Neural progenitor cell (in vitro differentiated cells): Measurements from ENCODE around the gene OTX1. TPM values are rescaled to one million over a fixed set of nuclear protein-coding genes. Genes with fewer than 3 reads are reported as not detected.

Experiments
- DNase-seq: peaks from one replicate; pipeline ENCODE4 v3.0.0-alpha.2; 2016; ENCODE audit warnings: low spot score
- H2AFZ ChIP-seq: fragments of 200-600 bp; sonication (generic); replicated peaks from 2 replicates; pipeline ENCODE4 v1.6.1; 2016; ENCODE audit warnings: antibody characterized with exemption
- H3F3A ChIP-seq: fragments of 200-600 bp; sonication (generic); 2 replicates; pipeline ENCODE4 v1.6.1; 2016; ENCODE audit warnings: antibody characterized with exemption, low read depth
- H3K27ac ChIP-seq: fragments of 200-600 bp; sonication (generic); 2 replicates; pipeline ENCODE4 v1.5.1; 2016; ENCODE audit warnings: mild to moderate bottlenecking
- H3K27me3 ChIP-seq: fragments of 200-600 bp; sonication (generic); 2 replicates; pipeline ENCODE4 v1.6.1; 2016; ENCODE audit warnings: mild to moderate bottlenecking, moderate library complexity
- H3K36me3 ChIP-seq: fragments of 200-600 bp; sonication (generic); 2 replicates; pipeline ENCODE4 v1.5.1; 2016
- H3K4me1 ChIP-seq: fragments of 200-600 bp; sonication (generic); 2 replicates; pipeline ENCODE4 v1.6.1; 2016; ENCODE audit warnings: mixed run types
- H3K4me2 ChIP-seq: fragments of 200-600 bp; sonication (generic); 2 replicates; pipeline ENCODE4 v1.6.1; 2016
- H3K4me3 ChIP-seq: fragments of 200-600 bp; sonication (generic); 2 replicates; pipeline ENCODE4 v1.5.1; 2016
- H3K79me2 ChIP-seq: fragments of 200-600 bp; sonication (generic); 2 replicates; pipeline ENCODE4 v1.6.1; 2016; ENCODE audit warnings: low read depth
- H3K9ac ChIP-seq: fragments of 200-600 bp; sonication (generic); 2 replicates; pipeline ENCODE4 v1.6.1; 2016
- H3K9me3 ChIP-seq: fragments of 200-600 bp; sonication (generic); 2 replicates; pipeline ENCODE4 v1.5.1; 2016; ENCODE audit warnings: low read depth
- H4K20me1 ChIP-seq: fragments of 200-600 bp; sonication (generic); 2 replicates; pipeline ENCODE4 v1.6.1; 2016; ENCODE audit warnings: low read depth
- H3K27ac Mint-ChIP-seq: 3 replicates; pipeline ENCODE4 v1.8.0; 2021; ENCODE audit warnings: mixed read lengths
- H3K27me3 Mint-ChIP-seq: 2 replicates; pipeline ENCODE4 v1.8.0; 2022; ENCODE audit warnings: low read depth, mild to moderate bottlenecking, inconsistent platforms, moderate library complexity, mixed read lengths; ENCODE audit not compliant: insufficient read depth
- H3K36me3 Mint-ChIP-seq: 3 replicates; pipeline ENCODE4 v1.8.0; 2021; ENCODE audit warnings: mixed read lengths
- H3K4me1 Mint-ChIP-seq: 3 replicates; pipeline ENCODE4 v1.8.0; 2021; ENCODE audit warnings: mixed read lengths
- H3K4me3 Mint-ChIP-seq: 3 replicates; pipeline ENCODE4 v1.8.0; 2021; ENCODE audit warnings: mild to moderate bottlenecking, moderate library complexity, mixed read lengths
- H3K9me3 Mint-ChIP-seq: 3 replicates; pipeline ENCODE4 v1.8.0; 2020; ENCODE audit warnings: mixed read lengths
- EZH2 ChIP-seq: fragments of 200-600 bp; sonication (generic); IDR thresholded peaks from 2 replicates; pipeline ENCODE4 v1.6.1; 2017; ENCODE audit warnings: antibody characterized with exemption, mild to moderate bottlenecking, moderate library complexity
- EZH2phosphoT487 ChIP-seq: fragments of 200-600 bp; sonication (generic); IDR thresholded peaks from 2 replicates; pipeline ENCODE4 v1.6.1; 2017; ENCODE audit warnings: antibody characterized with exemption
- total RNA-seq: library from RNA; depleted of rRNA; stranded (reverse); fragments of >200 nt; gene quantifications from 2 replicates; pipeline ENCODE4 v1.2.3, GENCODE V29; 2015; ENCODE audit warnings: low replicate concordance
- TF ChIP-seq, protein P1 (sequence below): fragments of 200-600 bp; sonication (generic); IDR thresholded peaks from 2 replicates; pipeline ENCODE4 v1.5.1; 2017; ENCODE audit warnings: antibody characterized with exemption, mild to moderate bottlenecking

The OTX1 gene
- total RNA-seq, 1 donor from 2014 or later = 7.9 TPM

DNA sequence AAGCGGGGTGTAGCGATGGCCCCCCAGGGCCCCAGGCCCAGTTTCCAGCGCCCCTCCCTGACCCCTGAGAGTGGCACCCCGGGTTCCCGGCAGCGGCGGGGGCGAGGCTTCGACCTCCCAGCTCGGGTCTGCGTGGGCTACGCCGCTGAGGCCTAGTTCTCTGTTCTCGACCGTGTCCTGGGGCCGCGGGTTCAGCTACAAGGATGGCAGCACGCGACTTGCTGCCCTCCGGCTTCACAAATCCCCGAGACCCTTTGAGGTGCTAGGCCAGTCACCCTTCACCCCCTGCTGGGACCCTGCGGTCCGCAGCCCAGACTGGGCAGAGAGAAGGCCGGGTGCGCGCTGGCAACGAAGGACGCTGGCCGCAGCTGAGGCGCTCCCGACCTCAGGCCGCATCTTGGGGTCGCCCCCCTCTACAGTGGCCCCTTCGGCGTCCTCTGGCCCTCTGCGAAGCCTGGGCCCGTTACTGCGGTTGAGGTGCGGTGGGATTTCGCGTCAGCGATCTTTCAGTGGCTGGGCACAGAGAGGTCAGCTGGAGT lies 1.2 kb downstream of the OTX1 start:
- Histone ChIP-seq H3F3A (peaks cover 59% of the 10 kb centered on the region), H4K20me1 (peaks cover 67% of the 10 kb centered on the region), H3K4me1 (peaks cover 36% of the 10 kb centered on the region), H3K27ac (no peak overlapping the region), H3K4me3 (peak overlapping the region; percentile 93), H3K9me3 (no peaks in the 10 kb centered on the region), H2AFZ (no peak overlapping the region), H3K79me2 (peaks cover 100% of the 10 kb centered on the region), H3K36me3 (no peaks in the 10 kb centered on the region), H3K9ac (peak overlapping the region; percentile 43), H3K27me3 (peaks cover 65% of the 10 kb centered on the region), H3K4me2 (peak overlapping the region; percentile 94)
- Mint-ChIP-seq H3K27me3 (peaks cover 65% of the 10 kb centered on the region), H3K4me3 (peak overlapping the region; percentile 98), H3K36me3 (peaks cover 58% of the 10 kb centered on the region), H3K4me1 (peaks cover 29% of the 10 kb centered on the region), H3K9me3 (peaks cover 22% of the 10 kb centered on the region), H3K27ac (peak overlapping the region; percentile 99)
- DNase-seq = peak; percentile 62
- TF ChIP-seq EZH2 (peak; percentile 1), EZH2phosphoT487 (no peak)

DNA sequence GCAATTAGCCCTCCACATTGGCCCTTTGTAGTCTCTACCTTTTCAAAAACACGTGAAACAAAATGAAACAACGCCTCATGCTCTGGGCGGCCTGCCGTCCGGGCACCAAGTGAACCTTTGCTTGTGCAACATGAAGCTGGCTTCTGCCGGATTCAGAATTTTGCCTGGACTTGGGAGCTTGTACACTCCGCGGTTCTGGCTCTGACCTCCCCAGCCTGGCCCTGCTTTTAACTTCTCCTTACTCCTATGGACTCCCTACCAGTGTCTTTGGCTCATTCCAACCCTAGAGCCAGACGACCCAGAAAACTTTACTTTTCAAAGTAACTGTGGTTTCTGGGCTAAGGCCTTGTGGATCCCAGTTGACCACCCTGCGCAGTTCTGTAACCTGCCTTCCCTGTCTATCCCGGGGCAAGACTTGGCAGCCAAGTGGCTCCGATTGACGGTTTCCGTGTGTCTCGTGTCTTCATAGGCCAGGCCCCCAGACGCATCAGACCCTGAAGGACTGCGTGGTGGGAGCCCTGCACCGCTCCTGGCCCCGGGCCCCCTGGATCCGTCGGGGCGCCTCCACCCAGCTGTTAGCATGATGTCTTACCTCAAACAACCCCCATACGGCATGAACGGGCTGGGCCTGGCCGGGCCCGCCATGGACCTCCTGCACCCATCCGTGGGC lies 1.9 kb downstream of the OTX1 start:
- Histone ChIP-seq H3F3A (peaks cover 59% of the 10 kb centered on the region), H4K20me1 (peaks cover 74% of the 10 kb centered on the region), H3K27ac (no peak overlapping the region), H3K36me3 (no peaks in the 10 kb centered on the region), H3K79me2 (peaks cover 100% of the 10 kb centered on the region), H3K27me3 (peaks cover 68% of the 10 kb centered on the region), H3K4me2 (peak overlapping the region; percentile 94), H3K9me3 (no peaks in the 10 kb centered on the region), H3K4me1 (peaks cover 43% of the 10 kb centered on the region), H2AFZ (no peak overlapping the region), H3K9ac (peak overlapping the region; percentile 43), H3K4me3 (peak overlapping the region; percentile 93)
- H3K4me3 Mint-ChIP-seq = peak overlapping the region; percentile 98
- H3K4me1 Mint-ChIP-seq = peaks cover 32% of the 10 kb centered on the region
- H3K27me3 Mint-ChIP-seq = peaks cover 66% of the 10 kb centered on the region
- peak; percentile 39 for DNase-seq
- H3K27ac Mint-ChIP-seq = peak overlapping the region; percentile 99
- H3K9me3 Mint-ChIP-seq = peaks cover 28% of the 10 kb centered on the region
- TF ChIP-seq EZH2phosphoT487 (no peak), EZH2 (no peak)
- TF ChIP-seq, protein P1, sequence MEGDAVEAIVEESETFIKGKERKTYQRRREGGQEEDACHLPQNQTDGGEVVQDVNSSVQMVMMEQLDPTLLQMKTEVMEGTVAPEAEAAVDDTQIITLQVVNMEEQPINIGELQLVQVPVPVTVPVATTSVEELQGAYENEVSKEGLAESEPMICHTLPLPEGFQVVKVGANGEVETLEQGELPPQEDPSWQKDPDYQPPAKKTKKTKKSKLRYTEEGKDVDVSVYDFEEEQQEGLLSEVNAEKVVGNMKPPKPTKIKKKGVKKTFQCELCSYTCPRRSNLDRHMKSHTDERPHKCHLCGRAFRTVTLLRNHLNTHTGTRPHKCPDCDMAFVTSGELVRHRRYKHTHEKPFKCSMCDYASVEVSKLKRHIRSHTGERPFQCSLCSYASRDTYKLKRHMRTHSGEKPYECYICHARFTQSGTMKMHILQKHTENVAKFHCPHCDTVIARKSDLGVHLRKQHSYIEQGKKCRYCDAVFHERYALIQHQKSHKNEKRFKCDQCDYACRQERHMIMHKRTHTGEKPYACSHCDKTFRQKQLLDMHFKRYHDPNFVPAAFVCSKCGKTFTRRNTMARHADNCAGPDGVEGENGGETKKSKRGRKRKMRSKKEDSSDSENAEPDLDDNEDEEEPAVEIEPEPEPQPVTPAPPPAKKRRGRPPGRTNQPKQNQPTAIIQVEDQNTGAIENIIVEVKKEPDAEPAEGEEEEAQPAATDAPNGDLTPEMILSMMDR = no peak
- H3K36me3 Mint-ChIP-seq = peaks cover 60% of the 10 kb centered on the region

DNA sequence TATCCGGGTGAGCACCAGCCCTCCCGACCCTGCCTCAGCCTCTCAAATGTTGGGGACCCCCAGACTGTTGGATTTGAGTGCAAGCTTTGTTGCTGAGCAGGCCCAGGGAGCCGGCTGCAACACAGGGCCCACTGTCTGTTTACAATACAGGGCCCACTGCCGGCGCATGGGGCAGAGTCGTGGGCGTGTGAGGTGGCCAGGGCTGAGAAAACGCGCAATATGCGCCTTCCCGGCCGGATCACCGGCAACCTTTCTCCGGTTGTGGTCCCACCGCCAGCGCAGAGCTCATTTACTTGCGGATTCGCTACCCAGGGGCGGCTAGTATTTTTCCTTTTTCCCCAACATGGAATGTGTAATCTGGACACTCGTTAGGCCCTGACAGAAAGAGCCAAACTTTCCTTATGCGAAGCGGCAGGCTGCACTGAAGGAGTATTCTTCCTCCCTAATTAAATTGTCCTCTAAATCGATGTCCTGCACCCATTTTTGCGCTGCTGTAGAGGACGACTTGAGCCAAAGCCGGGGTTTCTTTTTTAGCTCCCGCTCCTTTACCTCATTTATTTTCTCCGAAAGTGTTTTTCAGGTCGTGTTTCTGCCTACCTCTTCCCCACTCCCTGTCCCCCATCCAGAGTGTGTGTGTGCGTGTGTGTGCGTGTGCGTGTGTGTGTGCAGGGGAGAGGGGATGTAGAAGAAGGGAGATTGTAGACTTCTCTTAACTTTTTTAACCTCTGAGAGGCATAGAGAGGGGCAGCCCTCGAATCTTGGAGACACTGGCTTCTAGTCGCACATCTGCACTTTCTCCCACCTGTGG lies 2.7 kb downstream of the OTX1 start:
- H3K4me1 Mint-ChIP-seq = peaks cover 40% of the 10 kb centered on the region
- DNase-seq = peak; percentile 43
- H3K4me3 Mint-ChIP-seq = peak overlapping the region; percentile 98
- Histone ChIP-seq H3K4me2 (peak overlapping the region; percentile 94), H3F3A (peaks cover 59% of the 10 kb centered on the region), H3K27me3 (peaks cover 70% of the 10 kb centered on the region), H3K4me3 (peak overlapping the region; percentile 93), H2AFZ (no peak overlapping the region), H3K36me3 (no peaks in the 10 kb centered on the region), H3K79me2 (peaks cover 95% of the 10 kb centered on the region), H3K27ac (no peak overlapping the region), H3K9me3 (no peaks in the 10 kb centered on the region), H3K4me1 (peaks cover 50% of the 10 kb centered on the region), H3K9ac (no peak overlapping the region), H4K20me1 (peaks cover 82% of the 10 kb centered on the region)
- no peak for TF ChIP-seq EZH2
- no peak for TF ChIP-seq EZH2phosphoT487
- TF ChIP-seq, protein P1 = no peak
- peaks cover 65% of the 10 kb centered on the region for H3K27me3 Mint-ChIP-seq
- peak overlapping the region; percentile 95 for H3K27ac Mint-ChIP-seq
- peaks cover 30% of the 10 kb centered on the region for H3K9me3 Mint-ChIP-seq
- H3K36me3 Mint-ChIP-seq = peaks cover 66% of the 10 kb centered on the region
